COR-L47 (cell line): ENCODE measurements around the gene TMCO6.
A peak's percentile ranks its signal among the peaks of the same experiment; 100 is the strongest.
"Not testable (repeated sequence)": the region's sequence is repeated elsewhere in the genome, so short reads cannot be mapped to it uniquely, and the experiment has no call there.

Experiments used
- DNase-seq: peaks from one replicate; lab custom pipeline; 2025; lab: John Stamatoyannopoulos, UW

TMCO6 gene

DNA sequence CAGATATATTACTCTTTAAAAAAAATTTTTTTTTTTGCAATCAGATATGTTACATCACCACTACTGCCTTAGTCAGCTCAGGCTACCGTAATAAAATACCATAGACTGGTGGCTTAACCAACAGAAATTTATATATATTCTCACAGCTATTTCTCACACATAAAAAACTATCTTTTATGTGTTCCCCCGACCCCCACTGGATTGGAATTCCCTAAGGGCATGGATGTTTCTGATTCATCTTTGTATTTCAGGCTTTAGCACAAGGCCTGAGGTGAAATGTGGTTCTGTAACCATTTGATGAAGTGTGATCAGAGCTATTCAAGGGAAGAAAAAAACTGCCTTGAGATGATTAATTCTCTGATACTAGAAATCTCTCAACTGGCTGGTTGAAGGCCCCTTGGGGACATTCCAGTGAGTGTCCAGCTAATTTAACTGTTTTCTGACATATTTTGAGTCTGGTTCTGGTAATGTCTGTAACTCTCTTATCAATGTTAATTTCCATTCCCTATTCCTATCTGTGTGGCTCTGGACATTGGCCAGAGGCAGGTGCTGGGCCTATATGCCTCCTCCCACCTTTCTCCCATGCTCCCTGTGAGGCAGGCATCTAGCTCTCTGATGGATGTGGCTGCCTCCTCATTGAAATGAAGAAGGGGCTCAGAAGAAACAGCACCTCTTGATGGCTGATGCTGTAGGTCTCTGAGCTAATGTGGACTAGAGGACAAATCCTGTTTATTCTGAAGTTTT is 8.8 kb upstream of the TMCO6 start:
- no peak for DNase-seq

DNA sequence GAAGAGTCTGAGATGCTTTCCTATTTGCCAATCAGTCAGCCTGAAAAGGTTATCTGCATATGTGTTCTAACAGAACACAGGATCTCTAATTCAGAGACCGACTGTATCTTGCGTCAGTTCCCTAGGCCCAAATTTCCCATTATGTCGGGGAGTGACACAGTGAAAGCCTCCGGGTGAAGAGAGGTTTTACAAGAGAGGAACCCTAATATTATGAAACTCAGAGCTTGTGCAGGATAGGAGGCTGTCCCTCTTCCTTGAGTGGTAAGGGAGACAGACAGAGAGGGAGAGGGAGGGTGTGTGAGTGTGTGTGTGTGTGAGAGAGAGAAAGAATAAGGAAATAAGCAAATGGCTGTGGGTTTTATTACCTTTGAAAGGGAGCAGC is 8.2 kb upstream of the TMCO6 start:
- DNase-seq = no peak

DNA sequence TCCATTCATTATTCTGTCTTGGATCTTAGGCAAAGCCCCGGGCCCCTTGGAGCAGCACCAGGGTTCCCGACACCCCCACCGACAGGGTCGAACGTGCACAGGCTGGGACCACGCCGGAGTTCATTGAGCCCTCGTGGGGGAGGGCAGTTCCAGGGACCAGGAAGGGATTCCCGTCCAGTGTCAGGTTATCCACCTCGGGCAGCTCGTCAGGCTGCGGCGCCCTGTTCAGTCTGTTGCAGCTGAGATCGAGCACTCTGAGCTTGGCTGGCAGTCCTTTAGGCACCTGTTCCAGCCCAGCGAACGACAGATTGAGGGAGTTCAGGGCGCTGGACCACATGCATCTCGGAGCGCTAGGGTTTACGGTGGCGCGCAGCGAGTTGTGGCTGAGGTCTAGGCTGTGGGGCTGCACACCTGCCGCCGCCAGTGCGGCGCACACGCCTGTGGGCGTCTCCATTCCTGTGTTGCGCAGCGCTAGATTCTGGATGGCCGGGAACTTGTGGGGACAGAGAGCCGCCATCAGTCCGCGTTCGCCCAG is 7.4 kb upstream of the TMCO6 start:
- DNase-seq = peak; percentile 15

DNA sequence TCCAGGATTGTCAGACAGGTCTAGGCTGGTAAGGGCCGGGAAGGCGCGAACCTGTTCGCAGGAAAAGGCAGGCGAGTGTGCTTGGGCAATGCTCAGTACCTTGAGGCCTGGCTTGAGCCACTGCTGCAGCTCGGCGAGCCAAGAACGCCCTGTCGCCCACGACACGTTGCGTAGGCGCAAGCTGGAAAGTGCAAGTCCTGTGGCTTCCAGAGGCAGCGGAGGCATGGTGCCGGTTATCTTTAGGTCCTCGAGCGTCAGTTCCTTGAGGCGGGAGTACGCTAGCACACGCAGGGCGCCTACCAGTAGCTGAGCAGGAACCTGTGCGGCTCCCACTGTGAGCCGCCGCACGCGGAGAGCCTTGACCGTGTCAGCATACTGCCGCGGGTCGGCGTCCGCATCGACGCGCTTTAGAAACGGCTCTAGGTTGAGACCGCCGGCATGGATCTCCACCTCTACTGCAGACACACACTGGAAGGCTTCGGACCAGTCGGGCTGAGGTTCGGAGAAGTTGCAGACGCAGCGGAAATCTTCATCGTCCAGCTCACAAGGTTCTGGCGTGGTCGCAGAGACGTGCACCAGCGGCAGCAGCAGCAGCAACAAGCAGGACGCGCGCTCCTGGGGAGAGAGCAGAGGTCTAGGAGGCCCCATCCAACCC is 6.8 kb upstream of the TMCO6 start:
- DNase-seq = peak; percentile 14

DNA sequence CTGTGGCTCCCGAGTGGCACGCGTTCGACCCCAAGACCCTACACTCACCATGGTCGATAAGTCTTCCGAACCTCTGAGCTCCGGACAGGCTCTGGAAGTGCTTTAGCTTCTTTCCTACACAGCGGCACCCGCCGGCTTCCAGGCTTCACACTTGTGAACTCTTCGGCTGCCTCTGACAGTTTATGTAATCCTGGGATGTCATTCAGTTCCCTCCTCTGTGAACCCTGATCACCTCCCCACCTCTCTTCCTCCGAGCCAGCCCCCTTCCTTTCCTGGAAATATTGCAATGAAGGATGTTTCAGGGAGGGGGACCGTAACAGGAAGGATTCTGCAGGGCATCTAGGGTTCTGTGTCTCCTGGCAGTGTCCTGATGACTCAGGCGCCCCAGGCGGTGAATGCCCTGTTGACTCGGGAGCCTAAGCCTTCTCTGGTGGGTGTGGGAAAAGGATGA is 6.2 kb upstream of the TMCO6 start, which contains the start of gene CD14:
Gene CD14 (minus strand): TSS at position 155 of the 451 bp plus-strand sequence. CDS start 104 bp downstream, at position 51.
- no peak for DNase-seq

DNA sequence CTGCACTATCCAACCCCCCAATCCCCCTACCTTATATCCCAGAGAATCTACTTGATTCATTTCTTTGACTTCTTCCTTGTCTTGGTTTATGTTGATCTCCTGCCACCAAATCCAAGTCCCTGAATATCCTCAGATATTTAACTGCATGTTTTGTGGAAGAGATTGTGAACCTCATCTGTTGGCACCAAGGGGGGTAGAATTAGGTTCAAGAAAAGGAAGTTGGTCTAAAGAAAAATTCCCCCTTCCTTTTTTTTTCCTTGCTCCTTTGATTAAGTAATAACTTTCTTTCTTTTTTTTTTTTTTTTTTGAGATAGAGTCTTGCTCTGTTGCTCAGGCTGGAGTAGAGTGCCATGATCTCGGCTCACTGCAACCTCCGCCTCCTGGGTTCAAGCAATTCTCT is 5.8 kb upstream of the TMCO6 start:
- no peak for DNase-seq

DNA sequence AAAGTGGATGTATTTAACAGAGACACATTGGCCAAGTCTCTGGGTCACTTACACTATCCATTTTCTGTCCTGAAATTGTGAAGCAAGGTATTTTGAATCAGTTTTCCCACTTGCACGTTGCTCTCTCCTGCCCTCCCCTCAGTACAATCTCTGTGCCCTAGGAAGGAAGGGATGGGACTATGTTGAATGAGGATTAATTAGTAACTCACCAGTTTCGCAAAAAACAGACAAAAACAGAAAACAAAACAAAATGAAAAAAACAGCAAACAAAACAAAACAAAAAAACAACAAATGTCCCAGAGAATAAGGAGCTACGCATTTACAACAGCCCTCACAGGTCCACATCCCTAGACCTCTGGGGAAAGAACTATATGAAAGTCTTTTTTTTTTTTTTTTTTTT is 5.1 kb upstream of the TMCO6 start:
- no peak for DNase-seq

DNA sequence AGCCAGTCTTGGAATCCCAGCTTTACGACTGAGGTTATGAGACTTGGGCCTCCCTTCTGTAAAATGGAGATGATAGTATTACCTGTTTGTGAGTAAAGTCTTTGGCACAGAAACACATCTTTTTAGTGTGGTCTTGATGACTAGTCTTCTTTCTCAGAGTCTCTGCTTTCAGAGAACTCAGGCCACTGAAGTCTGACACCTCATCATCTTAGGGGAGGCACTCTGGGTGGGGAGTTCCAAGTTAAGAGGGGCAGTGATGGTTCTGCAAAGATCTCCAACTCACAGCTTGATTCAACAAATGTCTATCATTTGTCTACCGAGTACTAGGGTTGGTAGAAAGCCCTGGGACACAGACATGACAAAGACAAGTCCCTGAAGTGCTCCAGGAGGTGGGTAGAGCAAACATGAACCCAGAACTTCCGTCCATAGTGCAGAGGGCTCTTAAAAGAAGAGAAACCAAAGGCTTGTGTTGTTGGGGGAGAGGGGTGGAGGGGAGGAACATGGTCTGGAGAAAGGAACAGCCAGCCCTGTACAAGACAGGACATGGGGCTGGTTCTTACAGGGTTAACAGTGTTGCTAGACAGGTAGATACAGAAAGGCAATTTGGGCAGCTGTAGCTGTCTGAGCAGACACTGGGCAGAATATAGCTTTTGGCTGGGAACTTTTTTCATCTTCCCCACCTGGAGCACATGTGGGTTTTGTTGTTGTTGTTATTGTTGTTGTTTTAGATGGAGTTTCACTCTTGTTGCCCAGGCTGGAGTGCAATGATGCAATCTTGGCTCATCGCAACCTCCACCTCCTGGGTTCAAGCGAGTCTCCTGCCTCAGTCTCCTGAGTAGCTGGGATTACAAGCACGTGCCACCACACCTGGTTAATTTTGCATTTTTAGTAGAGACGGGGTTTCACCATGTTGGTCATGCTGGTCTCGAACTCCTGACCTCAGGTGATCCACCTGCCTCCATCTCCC is 3.7 kb upstream of the TMCO6 start:
- DNase-seq = no peak

DNA sequence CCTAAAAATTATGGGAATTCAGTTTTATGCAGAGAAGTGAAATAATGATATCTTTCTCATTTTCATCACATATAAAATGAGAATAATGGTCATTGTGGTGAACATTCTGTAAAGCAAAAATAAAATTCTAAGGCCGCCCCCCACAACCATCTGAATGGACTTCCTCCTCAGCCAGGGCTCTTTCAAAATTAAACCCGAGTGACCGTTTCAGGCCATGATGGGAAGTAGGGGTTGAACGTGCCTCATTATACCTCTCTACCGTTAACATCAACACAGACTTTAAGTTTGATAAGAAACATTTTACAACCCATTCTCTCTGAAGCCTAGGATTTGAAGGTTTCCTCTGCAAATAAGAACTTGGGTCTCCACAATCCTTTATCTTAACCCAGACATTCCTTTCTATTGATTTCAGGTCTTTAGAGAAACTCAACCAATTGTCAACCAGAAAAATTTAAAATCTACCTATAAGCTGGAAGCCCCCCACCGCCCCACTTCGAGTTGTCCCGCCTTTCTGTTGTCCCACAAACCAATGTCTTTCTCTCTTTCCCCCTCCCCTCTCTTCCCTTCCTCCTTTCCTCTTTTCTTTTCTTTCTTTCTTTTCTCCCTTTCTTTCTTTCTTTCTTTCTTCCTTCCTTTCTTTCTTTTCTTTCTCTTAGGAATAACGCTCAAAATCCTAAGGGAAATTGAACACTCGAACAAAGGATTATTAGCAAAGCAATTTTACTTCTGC is 1.7 kb upstream of the TMCO6 start:
- no peak for DNase-seq

DNA sequence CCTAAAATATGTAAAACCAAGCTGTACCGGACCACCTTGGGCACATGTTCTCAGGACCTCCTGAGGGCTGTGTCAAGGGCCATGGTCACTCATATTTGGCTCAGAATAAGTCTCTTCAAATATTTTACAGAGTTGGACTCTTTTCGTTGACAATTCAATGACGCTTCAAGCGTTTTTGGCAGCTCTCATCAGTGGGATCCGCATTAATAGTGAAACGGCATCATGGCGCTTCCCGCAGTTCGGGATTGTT is 428 bp upstream of the TMCO6 start:
- not testable (repeated sequence) for DNase-seq

DNA sequence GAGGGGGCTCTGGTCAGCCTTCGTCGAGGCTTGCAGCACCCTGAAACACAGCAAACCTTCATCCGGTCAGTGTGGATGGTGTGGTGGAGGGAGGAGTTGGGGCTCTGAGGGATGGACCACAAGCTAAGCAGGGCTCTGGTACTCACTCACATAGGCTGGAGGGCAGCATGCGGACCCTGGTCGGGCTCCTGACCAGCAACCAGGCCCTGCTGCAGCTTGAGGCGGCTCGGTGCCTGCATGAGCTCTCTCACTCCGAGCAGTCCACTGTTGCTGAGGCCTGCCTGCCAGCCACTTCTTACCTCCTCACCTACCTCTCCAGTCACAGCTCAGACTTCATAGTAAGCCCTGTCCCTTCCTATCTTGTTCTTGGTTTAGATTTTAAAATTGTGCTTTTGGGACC is 2.5 kb downstream of the TMCO6 start:
- no peak for DNase-seq

DNA sequence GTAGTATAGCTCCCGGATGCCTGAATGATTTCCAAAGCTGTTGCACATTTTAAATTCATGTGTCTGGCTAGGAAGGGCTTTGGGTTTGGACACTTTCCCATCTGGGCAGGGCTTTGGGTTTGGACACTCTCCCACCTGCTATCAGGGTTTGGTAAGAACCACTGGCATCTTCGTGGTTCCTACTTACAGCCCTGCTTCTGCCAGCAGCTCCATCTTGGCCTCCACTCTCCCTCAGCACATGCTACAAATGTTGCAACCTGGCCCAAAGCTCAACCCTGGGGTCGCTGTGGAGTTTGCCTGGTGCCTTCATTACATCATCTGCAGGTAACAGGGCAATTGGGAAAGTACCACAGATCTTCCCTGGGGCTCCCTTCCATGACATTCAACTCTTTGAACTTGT is 3.5 kb downstream of the TMCO6 start:
- no peak for DNase-seq

DNA sequence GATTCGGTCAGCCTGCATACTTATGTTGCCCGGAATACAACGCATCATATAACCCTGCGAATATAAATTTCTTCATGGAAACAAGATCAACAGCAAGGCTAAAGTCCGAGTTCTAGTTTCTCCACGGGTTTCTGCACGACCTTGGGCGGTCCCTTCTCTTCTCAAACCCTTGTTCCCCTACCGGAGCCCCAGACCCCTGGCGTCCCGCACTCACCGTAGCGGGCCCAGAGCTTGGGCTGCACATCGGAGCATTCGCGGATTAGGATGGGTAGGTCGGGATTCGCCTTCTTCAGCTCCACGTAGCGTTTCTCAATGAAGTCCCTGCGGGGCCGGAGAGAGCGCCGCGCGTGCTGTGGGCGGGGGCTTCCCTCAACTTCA is 7.8 kb downstream of the TMCO6 start:
- no peak for DNase-seq

DNA sequence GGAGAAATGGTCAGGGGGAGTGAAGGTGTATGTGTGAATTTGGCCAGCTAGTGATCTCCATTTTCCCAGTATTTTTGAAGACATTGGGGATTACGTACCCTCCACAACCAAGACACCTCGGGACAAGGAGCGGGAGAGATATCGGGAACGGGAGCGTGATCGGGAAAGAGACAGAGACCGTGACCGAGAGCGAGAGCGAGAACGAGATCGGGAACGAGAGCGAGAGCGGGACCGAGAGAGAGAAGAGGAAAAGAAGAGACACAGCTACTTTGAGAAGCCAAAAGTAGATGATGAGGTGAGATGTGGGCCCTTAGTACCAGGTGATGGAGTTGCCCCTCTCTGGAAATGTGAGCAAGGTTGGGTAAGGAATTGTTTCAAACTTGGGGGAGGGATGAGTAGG is 19.6 kb downstream of the TMCO6 start:
- DNase-seq = no peak

DNA sequence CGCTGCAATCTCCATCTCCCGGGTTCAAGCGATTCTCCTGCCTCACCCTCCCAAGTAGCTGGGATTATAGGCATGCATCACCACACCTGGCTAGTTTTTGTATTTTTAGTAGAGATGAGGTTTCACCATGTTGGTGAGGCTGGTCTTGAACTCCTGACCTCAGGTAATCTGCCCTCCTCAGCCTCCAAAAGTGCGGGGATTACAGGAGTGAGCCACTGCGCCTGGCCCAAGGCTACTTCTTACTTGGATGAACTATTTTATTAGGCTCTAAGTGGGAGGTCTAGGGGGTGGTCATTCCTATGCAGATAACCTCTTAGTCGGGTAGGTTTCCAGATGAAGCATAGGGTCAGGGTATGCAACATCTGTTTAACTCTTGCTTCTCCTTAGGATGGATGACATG is 21.1 kb downstream of the TMCO6 start:
- not testable (repeated sequence) for DNase-seq

DNA sequence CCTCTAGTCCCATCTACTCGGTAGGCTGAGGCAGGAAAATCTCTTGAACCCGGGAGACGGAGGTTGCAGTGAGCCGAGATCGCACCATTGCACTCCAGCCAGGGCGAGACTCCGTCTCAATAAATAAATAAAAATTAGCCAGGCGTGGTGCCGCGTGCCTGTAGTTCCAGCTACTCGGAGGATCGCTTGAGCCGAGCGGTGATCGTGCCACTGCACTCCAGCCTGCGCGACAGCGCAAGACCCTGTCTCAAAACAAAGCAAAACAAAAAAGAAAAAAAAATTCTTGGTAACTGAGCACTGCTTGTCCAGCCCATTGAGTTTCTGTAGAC is 24.7 kb downstream of the TMCO6 start:
- DNase-seq = no peak

DNA sequence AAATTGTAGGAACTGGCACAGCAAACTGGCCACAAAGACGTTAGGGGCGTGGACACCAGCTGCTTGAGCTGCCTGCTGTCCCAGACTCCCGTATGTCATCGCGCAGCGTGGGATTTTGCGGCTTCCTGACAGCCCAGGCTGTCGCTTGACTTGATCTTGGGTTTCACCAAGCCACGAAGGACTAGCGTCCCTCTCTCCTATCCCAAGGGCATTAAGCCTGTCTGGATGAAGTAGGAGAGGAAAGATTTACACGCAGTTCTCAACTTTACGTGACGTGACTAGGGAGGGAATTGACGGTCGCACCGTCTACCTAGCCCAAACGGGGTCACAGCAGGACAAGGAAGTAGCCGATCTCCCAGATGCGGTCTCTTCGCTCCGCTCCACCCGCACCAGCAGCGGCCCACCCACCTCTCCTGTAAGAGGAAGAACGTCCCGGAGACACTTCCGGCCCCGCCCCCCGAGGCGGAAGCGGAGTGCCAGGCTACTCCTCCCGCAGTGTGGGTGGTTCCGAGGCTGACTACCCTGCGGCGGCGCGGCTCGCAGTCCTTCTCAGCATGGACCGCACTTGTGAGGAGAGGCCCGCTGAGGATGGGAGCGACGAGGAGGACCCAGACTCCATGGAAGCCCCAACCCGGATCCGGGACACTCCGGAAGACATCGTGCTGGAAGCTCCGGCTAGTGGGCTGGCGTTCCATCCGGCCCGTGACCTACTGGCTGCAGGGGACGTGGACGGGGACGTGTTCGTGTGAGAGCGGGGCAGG is 25.3 kb downstream of the TMCO6 start, which contains the start of gene WDR55:
Gene WDR55 (plus strand): TSS at position 546 of the 761 bp plus-strand sequence. CDS start 9 bp downstream, at position 555.
- DNase-seq = peak; percentile 90

DNA sequence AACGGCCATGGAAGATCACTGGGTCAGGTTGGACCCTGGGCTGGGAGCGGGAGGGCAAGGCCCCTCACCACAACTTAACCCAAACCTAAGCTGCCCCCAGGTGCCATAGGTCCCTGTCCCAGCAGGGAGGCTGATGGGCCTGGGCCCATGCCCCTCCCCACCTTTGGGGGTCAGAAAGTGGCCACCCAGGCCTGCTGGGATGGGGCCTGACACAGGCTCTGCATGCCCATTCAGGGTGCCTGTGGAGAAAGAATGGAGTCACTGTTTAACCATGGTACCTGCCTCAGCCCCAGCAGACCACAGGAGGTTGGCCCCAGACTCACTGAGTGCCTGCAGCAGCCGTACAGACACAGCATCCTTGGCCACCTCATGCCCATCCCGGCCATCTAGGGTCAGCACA is 31.8 kb downstream of the TMCO6 start:
- DNase-seq = not testable (repeated sequence)

DNA sequence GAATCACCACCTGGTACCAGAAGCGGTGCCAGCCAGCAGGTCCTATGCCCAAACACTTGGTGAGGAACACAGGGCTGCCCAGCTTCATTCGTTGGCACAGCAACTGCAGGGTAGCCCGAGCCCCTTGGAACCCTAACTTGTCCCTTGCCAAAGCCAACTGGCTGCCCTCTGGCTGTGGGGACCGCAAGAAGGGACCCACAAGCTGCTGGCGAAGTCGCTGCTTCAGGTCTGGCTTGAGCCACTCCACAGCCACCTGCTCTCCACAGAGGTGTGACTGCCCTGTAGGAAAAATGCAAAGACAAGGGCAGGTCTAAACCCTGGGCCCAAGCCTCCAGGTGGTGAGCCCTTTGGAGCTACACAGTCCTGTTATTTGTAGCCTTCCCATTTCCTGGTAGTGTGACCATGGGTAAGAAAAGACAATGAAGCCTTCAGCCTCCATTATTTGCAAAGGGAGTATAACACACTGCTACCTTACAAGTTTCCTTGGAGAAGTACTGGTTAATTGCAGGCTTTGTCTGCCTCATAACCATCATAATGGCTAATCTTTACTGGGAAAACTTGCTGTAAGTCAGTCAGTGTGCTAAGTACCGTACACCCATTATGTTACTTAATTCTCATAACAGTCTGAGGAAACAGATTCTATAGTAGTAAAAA is 32.3 kb downstream of the TMCO6 start:
- DNase-seq = no peak

DNA sequence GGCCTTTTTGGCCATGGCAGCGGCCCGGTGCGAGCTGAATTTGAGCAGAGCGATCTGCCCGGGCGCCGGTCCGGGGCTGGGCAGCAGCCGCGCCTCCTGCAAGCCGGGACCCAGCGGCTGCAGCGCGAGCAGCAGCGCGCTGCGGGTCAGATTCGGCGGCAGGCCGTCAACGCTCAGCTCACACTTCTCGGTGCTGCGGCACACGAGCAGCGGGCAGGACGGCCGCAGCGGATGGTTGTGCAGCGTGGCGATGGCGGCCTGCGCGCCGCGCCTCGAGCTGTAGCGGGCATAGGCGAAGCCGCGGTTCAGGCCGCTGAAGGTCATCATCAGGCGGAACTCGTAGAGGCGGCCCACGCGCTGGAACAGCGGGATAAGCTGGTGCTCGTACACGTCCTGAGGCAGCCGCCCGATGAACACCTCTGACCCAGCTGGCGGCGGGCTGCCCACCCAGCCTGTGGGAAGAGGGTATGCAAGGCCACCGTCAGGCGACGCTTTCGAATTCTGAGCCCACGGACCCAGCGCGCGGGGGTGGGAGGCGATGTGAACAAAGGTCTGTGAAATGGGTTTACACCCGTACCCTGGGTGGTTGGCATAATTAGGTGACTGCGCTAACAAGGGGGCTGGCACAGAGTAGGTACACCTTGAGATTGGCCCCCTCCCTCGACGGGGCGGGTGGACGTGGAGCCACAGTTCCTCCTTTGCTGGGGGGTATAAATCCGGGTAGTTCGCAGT is 33.4 kb downstream of the TMCO6 start:
- DNase-seq = no peak
